WI38 (cell line): ENCODE data around the gene CTIF.
"Not testable (repeated sequence)": the region's sequence is repeated elsewhere in the genome, so short reads cannot be mapped to it uniquely, and the experiment has no call there.

ENCODE experiments used
- H3K4me3 ChIP-seq: 2 replicates; pipeline ENCODE4 v1.5.1; 2011; ENCODE audit warnings: low read depth, mild to moderate bottlenecking, control low read depth, low read length
- TF ChIP-seq, protein P1 (sequence below): IDR thresholded peaks from 2 replicates; pipeline ENCODE4 v1.5.1; 2012; ENCODE audit warnings: low read depth, mild to moderate bottlenecking, control low read depth, low read length

The CTIF gene

DNA sequence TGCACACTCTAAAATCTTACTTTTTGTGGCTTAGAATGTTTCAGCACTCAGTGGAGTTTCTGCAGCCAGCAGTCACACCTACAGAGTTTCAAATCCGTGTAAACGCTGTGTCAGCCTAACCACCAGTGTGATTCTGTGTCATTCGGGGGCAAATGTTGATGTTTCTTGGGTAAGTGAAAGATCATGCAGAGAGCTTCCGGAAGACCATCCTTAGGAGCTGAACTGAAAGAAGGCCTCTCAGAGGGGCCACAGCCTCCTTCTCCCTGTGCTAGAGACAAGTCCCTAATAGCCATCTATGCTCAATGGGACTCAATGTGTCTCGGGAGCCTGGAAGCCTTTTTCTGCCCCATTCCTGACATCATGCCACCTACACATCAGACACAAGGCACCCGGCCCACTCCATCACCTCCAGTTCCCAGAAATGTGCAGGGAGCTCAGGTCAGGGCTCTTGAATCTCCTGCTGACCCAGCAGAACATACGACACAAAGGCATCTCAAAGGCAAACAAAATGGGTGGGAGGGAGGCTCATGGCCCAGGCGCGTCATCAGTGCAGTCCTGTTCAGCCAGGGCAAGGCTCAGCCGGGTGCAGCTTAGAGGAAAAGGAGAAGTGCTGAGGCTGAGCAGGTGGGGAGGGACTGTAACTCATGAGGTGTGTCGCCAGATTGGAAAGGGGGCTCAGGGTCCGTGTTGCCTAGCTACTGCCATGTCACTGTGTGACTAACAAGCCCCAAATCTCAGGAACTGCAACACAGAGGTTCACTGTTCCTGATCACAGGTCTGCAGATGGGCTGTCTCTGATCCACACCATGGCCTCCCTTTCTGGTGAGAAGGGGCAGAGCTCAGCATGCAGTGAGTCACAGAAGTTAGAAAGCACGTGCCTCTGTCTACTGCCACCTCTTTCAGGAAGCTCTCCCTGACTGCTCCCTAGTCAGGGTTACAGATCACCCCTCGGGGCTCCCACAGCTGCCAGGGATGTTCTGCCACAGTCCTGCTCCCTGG, 329.9 kb downstream of the CTIF start:
- no peak overlapping the region for H3K4me3 ChIP-seq
- TF ChIP-seq, protein P1, sequence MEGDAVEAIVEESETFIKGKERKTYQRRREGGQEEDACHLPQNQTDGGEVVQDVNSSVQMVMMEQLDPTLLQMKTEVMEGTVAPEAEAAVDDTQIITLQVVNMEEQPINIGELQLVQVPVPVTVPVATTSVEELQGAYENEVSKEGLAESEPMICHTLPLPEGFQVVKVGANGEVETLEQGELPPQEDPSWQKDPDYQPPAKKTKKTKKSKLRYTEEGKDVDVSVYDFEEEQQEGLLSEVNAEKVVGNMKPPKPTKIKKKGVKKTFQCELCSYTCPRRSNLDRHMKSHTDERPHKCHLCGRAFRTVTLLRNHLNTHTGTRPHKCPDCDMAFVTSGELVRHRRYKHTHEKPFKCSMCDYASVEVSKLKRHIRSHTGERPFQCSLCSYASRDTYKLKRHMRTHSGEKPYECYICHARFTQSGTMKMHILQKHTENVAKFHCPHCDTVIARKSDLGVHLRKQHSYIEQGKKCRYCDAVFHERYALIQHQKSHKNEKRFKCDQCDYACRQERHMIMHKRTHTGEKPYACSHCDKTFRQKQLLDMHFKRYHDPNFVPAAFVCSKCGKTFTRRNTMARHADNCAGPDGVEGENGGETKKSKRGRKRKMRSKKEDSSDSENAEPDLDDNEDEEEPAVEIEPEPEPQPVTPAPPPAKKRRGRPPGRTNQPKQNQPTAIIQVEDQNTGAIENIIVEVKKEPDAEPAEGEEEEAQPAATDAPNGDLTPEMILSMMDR: no peak

- H3K4me3 ChIP-seq: no peak overlapping the region
- TF ChIP-seq, protein P1: no peak
Measured at GRCh38 chr18:48869591-48869990, 330.8 kb downstream of the CTIF start.

DNA sequence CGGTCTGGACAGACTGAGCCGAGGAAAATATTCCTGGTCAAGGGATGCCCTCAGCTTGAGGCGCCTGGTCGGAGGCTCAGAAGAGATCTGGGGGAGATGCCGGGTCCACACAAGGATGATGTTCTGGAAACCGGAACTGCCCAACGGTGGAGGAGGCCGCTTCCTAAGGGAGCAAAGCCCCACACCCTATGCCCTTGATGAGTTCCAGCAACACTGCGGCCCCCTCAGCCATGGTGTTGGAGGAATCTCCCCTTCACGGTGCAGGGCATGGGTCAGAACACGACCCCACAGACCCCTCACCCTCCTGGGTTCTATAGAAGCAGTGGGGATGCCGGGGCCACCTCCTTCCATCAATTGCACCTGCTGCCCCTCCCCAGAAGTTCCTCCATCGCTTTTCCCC, 332.1 kb downstream of the CTIF start:
- not testable (repeated sequence) for H3K4me3 ChIP-seq

DNA sequence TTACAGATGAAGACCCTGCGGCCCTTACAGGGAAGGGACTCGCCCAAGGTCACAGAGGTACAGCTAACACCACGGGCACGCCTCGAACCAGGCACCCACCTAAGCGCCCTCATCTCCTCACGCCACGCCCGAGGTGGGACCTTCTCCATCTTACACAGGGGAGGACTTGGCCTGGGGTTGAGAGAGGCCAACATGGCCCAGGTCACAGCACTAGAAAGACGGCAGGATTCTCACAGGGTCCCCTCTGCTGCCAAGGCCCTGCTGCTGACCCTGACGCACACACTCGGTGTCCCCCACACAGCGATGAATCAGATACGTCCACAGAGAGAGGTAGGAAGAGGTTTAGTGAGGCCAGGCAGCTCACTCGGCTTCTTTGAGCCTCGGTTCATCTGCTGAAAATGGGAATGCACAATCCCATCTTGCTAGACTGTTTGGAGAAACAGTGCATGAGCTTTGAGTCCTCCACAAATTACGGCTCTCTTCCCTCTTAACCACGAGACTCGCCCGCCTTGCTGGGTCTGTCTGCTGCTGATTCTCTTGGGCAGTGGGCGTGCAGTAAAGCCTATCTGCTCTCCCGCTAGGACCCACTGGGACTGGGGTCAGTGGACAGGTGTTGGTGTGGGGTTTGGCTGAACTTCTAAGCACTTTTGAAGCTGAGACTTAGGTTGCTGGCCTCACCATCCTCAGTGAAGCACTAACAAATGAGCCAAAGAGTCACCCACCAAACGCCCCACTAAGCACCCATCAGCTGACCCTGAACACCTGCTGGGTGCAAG, 332.7 kb downstream of the CTIF start:
- no peak overlapping the region for H3K4me3 ChIP-seq
- TF ChIP-seq, protein P1: no peak

DNA sequence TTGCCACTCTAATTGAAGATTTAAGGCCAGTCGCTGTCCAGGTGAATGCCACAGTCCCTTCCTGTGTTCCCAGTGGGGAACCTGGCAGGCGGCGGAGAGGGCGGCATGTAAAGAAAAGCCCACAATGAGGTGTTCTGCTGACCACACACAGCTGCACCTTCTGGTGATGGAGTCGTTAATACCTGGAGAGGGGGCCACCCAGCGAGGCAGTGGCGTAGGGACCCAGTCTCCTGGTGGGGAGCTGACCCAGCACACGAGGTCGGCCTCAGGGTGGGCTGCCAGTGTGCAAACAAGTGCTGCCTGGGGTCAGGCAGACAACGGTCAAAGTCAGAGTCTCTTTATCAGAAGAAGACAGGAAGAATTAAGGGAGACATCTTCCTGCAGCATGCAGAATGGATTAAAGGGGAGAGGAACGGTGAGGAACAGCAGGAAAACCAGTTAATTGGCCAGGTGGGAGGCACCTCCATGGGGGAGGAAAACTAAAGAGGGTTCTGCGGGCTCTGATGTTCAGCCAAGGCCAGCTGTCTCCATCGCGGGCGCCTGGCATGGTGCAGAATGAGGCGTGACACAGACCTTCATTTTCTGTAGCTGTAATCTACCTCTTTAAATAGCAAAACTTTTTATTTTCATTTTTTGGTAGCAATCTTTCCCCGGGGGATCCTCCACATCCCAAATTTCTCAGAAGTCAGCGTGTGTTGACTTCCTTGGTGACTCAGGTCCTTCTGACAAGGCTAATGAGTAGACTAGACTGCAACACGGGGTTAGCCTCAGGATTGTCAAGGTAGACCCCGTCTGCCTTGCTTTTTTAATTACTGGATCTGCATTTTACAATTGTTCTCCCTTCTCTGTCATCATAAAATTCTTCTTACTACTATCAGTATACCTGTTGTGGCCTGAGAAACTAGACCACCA, 333.7 kb downstream of the CTIF start:
- H3K4me3 ChIP-seq: no peak overlapping the region
- TF ChIP-seq, protein P1: no peak

DNA sequence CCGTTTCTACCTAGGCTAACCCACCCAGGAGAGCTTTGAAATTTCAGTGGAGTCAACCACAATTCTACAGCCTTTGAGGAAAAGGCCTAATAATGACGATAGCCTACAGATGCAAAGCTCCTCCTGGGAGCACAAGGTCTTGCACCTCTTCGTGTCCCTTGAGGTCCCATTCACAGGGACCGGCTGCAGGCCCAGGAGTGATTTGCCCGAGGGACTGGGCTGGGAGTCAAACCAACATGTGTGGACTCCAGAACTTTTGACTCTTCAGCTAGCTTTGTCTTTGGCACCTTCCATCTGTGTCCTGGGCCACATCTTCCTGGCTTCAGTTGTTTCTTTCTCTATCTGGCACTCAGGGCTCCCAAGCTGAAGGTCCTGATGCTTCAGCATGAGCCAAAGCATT, 335.4 kb downstream of the CTIF start:
- TF ChIP-seq, protein P1: no peak
- no peak overlapping the region for H3K4me3 ChIP-seq

DNA sequence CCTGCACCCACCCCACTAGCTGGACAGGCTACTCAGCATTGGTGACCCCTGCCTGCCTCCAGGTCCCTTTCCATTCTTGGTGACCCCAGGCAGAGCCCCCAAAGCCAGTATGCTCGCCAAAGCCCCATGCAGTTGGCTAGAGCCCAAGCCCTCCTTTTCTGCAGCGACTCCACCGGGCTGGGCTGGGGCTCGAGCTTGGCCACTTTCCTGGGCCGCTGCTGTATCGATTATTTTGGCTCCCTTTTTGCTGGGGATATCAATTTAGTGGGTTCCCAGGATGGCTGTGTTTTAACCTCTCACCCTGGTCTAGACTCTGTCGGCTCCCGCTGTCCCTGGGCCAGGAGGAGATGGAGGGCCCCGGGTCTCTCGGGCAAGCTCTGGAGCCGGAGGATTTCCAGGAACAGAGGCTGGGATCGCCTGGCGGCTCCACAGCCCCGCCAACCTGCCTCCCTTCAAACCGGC, 335.9 kb downstream of the CTIF start:
- TF ChIP-seq, protein P1: no peak
- H3K4me3 ChIP-seq: no peak overlapping the region
